GM23338 (cell line): ENCODE results near the gene TFDP1. TPM values are rescaled to one million over a fixed set of nuclear protein-coding genes. Genes with fewer than 3 reads are reported as not detected.

Experiments used
- ATAC-seq: fragments of 200-7000 bp; cut with Tn5 transposase; 3 replicates; pipeline ENCODE4 v1.9.1; 2020
- DNase-seq: peaks from one replicate; pipeline ENCODE4 v3.0.0-alpha.2; 2015; ENCODE audit warnings: low spot score
- H2AFZ ChIP-seq: fragments of 200-600 bp; sonication (generic); 2 replicates; pipeline ENCODE4 v1.8.0; 2016; ENCODE audit warnings: antibody characterized with exemption, mild to moderate bottlenecking, moderate library complexity
- H3F3A ChIP-seq: fragments of 200-600 bp; sonication (generic); replicated peaks from 2 replicates; pipeline ENCODE4 v1.8.0; 2017; ENCODE audit warnings: antibody characterized with exemption, mixed run types, low read depth
- H3K27ac ChIP-seq: fragments of 200-600 bp; sonication (generic); 2 replicates; pipeline ENCODE4 v1.6.1; 2016; ENCODE audit warnings: low read depth
- H3K27me3 ChIP-seq: fragments of 200-600 bp; sonication (generic); 2 replicates; pipeline ENCODE4 v1.8.0; 2016; ENCODE audit warnings: mild to moderate bottlenecking, mixed run types, moderate library complexity; ENCODE audit not compliant: insufficient read depth
- H3K36me3 ChIP-seq: fragments of 200-600 bp; sonication (generic); 2 replicates; pipeline ENCODE4 v1.8.0; 2016; ENCODE audit warnings: mild to moderate bottlenecking; ENCODE audit not compliant: insufficient read depth
- H3K4me1 ChIP-seq: fragments of 200-600 bp; sonication (generic); 2 replicates; pipeline ENCODE4 v1.8.0; 2016; ENCODE audit warnings: mild to moderate bottlenecking, moderate library complexity; ENCODE audit not compliant: insufficient read depth
- H3K4me2 ChIP-seq: fragments of 200-600 bp; sonication (generic); 2 replicates; pipeline ENCODE4 v1.7.1; 2017; ENCODE audit warnings: mixed run types
- H3K4me3 ChIP-seq: fragments of 200-600 bp; sonication (generic); 2 replicates; pipeline ENCODE4 v1.6.1; 2016; ENCODE audit warnings: mixed run types
- H3K79me2 ChIP-seq: fragments of 200-600 bp; sonication (generic); replicated peaks from 2 replicates; pipeline ENCODE4 v1.8.0; 2017; ENCODE audit warnings: mild to moderate bottlenecking; ENCODE audit not compliant: insufficient read depth
- H3K9me2 ChIP-seq: fragments of 200-600 bp; sonication (generic); 2 replicates; pipeline ENCODE4 v1.8.0; 2017; ENCODE audit not compliant: insufficient read depth
- H4K20me1 ChIP-seq: fragments of 200-600 bp; sonication (generic); replicated peaks from 2 replicates; pipeline ENCODE4 v1.8.0; 2017; ENCODE audit warnings: mild to moderate bottlenecking; ENCODE audit not compliant: insufficient read depth
- H3K27ac Mint-ChIP-seq: 2 replicates; pipeline ENCODE4 v1.8.0; 2020; ENCODE audit warnings: inconsistent platforms, mild to moderate bottlenecking, moderate library complexity, mixed read lengths
- H3K27me3 Mint-ChIP-seq: 3 replicates; pipeline ENCODE4 v1.8.0; 2022; ENCODE audit warnings: low read depth, mild to moderate bottlenecking, moderate library complexity, mixed read lengths, inconsistent platforms; ENCODE audit not compliant: insufficient read depth, poor library complexity
- H3K36me3 Mint-ChIP-seq: 3 replicates; pipeline ENCODE4 v1.8.0; 2021; ENCODE audit warnings: low read depth, mild to moderate bottlenecking, inconsistent platforms, moderate library complexity, mixed read lengths
- H3K4me1 Mint-ChIP-seq: 3 replicates; pipeline ENCODE4 v1.8.0; 2020; ENCODE audit warnings: mild to moderate bottlenecking, inconsistent platforms, mixed read lengths
- H3K4me3 Mint-ChIP-seq: 3 replicates; pipeline ENCODE4 v1.8.0; 2021; ENCODE audit warnings: moderate library complexity, mild to moderate bottlenecking, inconsistent platforms, mixed read lengths
- H3K9me3 Mint-ChIP-seq: 3 replicates; pipeline ENCODE4 v1.8.0; 2020; ENCODE audit warnings: moderate library complexity, mild to moderate bottlenecking, inconsistent platforms, mixed read lengths
- JUNB ChIP-seq: IDR thresholded peaks from one replicate; pipeline ENCODE4 v1.6.1; 2016; ENCODE audit warnings: antibody characterized with exemption; ENCODE audit not compliant: unreplicated experiment
- NANOG ChIP-seq: IDR thresholded peaks from 2 replicates; pipeline ENCODE4 v1.6.1; 2016; ENCODE audit warnings: antibody characterized with exemption, borderline replicate concordance
- POLR2AphosphoS5 ChIP-seq: IDR thresholded peaks from 2 replicates; pipeline ENCODE4 v1.6.1; 2016; ENCODE audit warnings: antibody characterized with exemption, low read depth
- ZNF331 ChIP-seq: fragments of 250-450 bp; sonication (Bioruptor Pico); IDR thresholded peaks from 2 replicates; pipeline ENCODE4 v1.5.0; 2020; ENCODE audit warnings: low read depth, mild to moderate bottlenecking, moderate library complexity
- polyA plus RNA-seq: library from polyadenylated mRNA; unstranded; fragments of >200 nt; fragmentation: Nextera tagmentation; extraction: Ambion mirVana; gene quantifications from 2 replicates; pipeline ENCODE4 v1.2.1, GENCODE V29; 2016
- total RNA-seq: library from RNA; depleted of rRNA; stranded (reverse); fragments of >200 nt; shearing (Covaris generic); gene quantifications from 2 replicates; pipeline ENCODE4 v1.2.3, GENCODE V29; 2014
- TF ChIP-seq, protein P1 (sequence below): IDR thresholded peaks from 2 replicates; pipeline ENCODE4 v1.6.1; 2016; ENCODE audit warnings: antibody characterized with exemption
- TF ChIP-seq, protein P2 (sequence below), 2 experiments: fragments of 200-600 bp in 1 of 2; sonication (generic) in 1 of 2; conservative IDR thresholded peaks; 2 replicates each; pipeline versions ENCODE4 v1.5.1 to v1.6.1; 2016 to 2017; ENCODE audit warnings: antibody characterized with exemption in 2 of 2, low read depth in 2 of 2, mild to moderate bottlenecking in 2 of 2, moderate library complexity in 1 of 2
- TF ChIP-seq, protein P3 (sequence below): fragments of 250-450 bp; sonication (Bioruptor Pico); IDR thresholded peaks from 2 replicates; pipeline ENCODE4 v1.5.0; 2020; ENCODE audit warnings: mild to moderate bottlenecking, moderate library complexity
- TF ChIP-seq, protein P4 (sequence below): IDR thresholded peaks from one replicate; pipeline ENCODE4 v1.6.1; 2018; ENCODE audit warnings: antibody characterized with exemption; ENCODE audit not compliant: unreplicated experiment

The TFDP1 gene
- total and polyA plus RNA-seq, 2 experiments from 2014 or later, result 42.9 to 80.0 TPM

DNA sequence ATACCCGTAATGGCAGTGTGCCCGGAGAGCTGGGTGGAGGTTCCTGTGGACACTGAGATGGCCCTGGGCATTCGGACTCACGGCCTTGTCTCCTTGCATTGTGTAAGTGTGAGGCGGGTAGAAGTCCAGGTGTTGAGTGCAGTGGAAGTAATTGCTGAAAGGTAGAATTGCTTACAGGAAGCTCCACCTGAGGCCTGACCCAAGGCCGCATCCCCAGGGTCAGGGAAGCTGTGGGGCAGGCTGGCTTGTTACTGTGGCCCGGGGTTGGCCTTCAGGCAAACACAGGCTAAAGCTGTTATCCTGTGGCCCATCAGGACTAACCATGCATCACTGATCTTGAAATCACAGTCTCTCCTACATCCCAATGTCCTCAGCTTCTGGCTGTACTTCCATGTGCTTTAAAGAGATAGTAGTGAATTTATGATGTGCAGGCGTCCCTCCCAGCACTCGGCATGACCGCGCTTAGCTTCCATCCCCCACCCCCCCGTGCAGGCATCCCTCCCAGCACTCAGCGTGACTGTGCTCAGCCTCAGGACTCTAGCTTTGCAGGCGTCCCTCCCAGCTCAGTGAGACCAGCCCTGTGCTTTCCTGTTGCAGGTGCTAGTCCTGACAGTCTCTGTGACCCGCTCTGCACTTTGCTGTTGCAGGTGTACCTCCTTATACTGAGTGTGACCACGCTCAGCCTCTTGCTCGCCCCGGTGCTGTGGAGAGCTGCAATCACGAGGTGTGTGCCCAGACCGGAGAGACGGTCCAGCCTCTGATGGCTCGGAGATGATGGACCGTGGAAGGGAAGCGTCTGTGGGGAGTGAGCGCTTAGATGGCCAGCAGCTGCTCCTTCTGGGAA, 35.6 kb upstream of the TFDP1 start:
- Histone ChIP-seq H3K79me2 (peaks cover 12% of the 10 kb centered on the region), H3K4me1 (no peaks in the 10 kb centered on the region), H2AFZ (no peak overlapping the region), H3K36me3 (no peaks in the 10 kb centered on the region), H3K4me3 (no peak overlapping the region), H3K27ac (peak overlapping the region; percentile 79), H3K27me3 (no peaks in the 10 kb centered on the region), H3K4me2 (no peak overlapping the region), H4K20me1 (no peaks in the 10 kb centered on the region; the same call in 1 of the 2 replicates), H3K9me2 (no peaks in the 10 kb centered on the region), H3F3A (0 out of 2 replicates have a peak, but pooled peaks cover 3% of the 10 kb centered on the region)
- TF ChIP-seq JUNB (no peak), POLR2AphosphoS5 (no peak), NANOG (no peak), ZNF331 (CRISPR knock-in tag) (no peak)
- TF ChIP-seq, protein P1, sequence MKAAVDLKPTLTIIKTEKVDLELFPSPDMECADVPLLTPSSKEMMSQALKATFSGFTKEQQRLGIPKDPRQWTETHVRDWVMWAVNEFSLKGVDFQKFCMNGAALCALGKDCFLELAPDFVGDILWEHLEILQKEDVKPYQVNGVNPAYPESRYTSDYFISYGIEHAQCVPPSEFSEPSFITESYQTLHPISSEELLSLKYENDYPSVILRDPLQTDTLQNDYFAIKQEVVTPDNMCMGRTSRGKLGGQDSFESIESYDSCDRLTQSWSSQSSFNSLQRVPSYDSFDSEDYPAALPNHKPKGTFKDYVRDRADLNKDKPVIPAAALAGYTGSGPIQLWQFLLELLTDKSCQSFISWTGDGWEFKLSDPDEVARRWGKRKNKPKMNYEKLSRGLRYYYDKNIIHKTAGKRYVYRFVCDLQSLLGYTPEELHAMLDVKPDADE, result no peak
- TF ChIP-seq, protein P2, sequence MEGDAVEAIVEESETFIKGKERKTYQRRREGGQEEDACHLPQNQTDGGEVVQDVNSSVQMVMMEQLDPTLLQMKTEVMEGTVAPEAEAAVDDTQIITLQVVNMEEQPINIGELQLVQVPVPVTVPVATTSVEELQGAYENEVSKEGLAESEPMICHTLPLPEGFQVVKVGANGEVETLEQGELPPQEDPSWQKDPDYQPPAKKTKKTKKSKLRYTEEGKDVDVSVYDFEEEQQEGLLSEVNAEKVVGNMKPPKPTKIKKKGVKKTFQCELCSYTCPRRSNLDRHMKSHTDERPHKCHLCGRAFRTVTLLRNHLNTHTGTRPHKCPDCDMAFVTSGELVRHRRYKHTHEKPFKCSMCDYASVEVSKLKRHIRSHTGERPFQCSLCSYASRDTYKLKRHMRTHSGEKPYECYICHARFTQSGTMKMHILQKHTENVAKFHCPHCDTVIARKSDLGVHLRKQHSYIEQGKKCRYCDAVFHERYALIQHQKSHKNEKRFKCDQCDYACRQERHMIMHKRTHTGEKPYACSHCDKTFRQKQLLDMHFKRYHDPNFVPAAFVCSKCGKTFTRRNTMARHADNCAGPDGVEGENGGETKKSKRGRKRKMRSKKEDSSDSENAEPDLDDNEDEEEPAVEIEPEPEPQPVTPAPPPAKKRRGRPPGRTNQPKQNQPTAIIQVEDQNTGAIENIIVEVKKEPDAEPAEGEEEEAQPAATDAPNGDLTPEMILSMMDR (conservative IDR thresholded peaks at IDR 0.05; ENCODE audit: low read depth in 2 of 2), result no peak
- TF ChIP-seq, protein P3, sequence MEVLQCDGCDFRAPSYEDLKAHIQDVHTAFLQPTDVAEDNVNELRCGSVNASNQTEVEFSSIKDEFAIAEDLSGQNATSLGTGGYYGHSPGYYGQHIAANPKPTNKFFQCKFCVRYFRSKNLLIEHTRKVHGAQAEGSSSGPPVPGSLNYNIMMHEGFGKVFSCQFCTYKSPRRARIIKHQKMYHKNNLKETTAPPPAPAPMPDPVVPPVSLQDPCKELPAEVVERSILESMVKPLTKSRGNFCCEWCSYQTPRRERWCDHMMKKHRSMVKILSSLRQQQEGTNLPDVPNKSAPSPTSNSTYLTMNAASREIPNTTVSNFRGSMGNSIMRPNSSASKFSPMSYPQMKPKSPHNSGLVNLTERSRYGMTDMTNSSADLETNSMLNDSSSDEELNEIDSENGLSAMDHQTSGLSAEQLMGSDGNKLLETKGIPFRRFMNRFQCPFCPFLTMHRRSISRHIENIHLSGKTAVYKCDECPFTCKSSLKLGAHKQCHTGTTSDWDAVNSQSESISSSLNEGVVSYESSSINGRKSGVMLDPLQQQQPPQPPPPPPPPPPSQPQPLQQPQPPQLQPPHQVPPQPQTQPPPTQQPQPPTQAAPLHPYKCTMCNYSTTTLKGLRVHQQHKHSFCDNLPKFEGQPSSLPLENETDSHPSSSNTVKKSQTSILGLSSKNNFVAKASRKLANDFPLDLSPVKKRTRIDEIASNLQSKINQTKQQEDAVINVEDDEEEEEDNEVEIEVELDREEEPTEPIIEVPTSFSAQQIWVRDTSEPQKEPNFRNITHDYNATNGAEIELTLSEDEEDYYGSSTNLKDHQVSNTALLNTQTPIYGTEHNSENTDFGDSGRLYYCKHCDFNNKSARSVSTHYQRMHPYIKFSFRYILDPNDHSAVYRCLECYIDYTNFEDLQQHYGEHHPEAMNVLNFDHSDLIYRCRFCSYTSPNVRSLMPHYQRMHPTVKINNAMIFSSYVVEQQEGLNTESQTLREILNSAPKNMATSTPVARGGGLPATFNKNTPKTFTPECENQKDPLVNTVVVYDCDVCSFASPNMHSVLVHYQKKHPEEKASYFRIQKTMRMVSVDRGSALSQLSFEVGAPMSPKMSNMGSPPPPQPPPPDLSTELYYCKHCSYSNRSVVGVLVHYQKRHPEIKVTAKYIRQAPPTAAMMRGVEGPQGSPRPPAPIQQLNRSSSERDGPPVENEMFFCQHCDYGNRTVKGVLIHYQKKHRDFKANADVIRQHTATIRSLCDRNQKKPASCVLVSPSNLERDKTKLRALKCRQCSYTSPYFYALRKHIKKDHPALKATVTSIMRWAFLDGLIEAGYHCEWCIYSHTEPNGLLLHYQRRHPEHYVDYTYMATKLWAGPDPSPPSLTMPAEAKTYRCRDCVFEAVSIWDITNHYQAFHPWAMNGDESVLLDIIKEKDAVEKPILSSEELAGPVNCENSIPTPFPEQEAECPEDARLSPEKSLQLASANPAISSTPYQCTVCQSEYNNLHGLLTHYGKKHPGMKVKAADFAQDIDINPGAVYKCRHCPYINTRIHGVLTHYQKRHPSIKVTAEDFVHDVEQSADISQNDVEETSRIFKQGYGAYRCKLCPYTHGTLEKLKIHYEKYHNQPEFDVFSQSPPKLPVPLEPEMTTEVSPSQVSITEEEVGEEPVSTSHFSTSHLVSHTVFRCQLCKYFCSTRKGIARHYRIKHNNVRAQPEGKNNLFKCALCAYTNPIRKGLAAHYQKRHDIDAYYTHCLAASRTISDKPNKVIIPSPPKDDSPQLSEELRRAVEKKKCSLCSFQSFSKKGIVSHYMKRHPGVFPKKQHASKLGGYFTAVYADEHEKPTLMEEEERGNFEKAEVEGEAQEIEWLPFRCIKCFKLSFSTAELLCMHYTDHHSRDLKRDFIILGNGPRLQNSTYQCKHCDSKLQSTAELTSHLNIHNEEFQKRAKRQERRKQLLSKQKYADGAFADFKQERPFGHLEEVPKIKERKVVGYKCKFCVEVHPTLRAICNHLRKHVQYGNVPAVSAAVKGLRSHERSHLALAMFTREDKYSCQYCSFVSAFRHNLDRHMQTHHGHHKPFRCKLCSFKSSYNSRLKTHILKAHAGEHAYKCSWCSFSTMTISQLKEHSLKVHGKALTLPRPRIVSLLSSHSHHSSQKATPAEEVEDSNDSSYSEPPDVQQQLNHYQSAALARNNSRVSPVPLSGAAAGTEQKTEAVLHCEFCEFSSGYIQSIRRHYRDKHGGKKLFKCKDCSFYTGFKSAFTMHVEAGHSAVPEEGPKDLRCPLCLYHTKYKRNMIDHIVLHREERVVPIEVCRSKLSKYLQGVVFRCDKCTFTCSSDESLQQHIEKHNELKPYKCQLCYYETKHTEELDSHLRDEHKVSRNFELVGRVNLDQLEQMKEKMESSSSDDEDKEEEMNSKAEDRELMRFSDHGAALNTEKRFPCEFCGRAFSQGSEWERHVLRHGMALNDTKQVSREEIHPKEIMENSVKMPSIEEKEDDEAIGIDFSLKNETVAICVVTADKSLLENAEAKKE (CRISPR knock-in tag), result no peak
- TF ChIP-seq, protein P4, sequence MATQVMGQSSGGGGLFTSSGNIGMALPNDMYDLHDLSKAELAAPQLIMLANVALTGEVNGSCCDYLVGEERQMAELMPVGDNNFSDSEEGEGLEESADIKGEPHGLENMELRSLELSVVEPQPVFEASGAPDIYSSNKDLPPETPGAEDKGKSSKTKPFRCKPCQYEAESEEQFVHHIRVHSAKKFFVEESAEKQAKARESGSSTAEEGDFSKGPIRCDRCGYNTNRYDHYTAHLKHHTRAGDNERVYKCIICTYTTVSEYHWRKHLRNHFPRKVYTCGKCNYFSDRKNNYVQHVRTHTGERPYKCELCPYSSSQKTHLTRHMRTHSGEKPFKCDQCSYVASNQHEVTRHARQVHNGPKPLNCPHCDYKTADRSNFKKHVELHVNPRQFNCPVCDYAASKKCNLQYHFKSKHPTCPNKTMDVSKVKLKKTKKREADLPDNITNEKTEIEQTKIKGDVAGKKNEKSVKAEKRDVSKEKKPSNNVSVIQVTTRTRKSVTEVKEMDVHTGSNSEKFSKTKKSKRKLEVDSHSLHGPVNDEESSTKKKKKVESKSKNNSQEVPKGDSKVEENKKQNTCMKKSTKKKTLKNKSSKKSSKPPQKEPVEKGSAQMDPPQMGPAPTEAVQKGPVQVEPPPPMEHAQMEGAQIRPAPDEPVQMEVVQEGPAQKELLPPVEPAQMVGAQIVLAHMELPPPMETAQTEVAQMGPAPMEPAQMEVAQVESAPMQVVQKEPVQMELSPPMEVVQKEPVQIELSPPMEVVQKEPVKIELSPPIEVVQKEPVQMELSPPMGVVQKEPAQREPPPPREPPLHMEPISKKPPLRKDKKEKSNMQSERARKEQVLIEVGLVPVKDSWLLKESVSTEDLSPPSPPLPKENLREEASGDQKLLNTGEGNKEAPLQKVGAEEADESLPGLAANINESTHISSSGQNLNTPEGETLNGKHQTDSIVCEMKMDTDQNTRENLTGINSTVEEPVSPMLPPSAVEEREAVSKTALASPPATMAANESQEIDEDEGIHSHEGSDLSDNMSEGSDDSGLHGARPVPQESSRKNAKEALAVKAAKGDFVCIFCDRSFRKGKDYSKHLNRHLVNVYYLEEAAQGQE, result no peak
- H3K27ac Mint-ChIP-seq, result peak overlapping the region; percentile 68; the same call in 1 of the 2 replicates
- ATAC-seq, result no peak
- H3K9me3 Mint-ChIP-seq, result no peaks in the 10 kb centered on the region; the same call in 2 of the 3 replicates
- peaks cover 11% of the 10 kb centered on the region for H3K36me3 Mint-ChIP-seq
- peaks cover 19% of the 10 kb centered on the region for H3K27me3 Mint-ChIP-seq
- DNase-seq, result no peak
- H3K4me3 Mint-ChIP-seq, result no peak overlapping the region
- H3K4me1 Mint-ChIP-seq, result peaks cover 16% of the 10 kb centered on the region
